Activated CD8-positive, alpha-beta T cell treated with anti-CD3 and anti-CD28 coated beads, Interleukin-2, amount 10 ng/mL, durations not matched to agents 7 days and 5 days (primary cell): ENCODE results near the gene WNT3A. TPM values are rescaled to one million over a fixed set of nuclear protein-coding genes. Genes with fewer than 3 reads are reported as not detected.

ENCODE experiments used
- ATAC-seq: fragments of 150-1000 bp; cut with Tn5 transposase; one replicate; pipeline ENCODE4 v1.10.0; 2021; ENCODE audit warnings: moderate library complexity
- CTCF ChIA-PET: fragments of 350-600 bp; sonication (Branson Sonifier 250); formaldehyde crosslinking; loops from one replicate; lab custom pipeline; 2021; ENCODE audit warnings: antibody characterized with exemption; lab: Charles Lee
- POLR2A ChIA-PET: fragments of 350-600 bp; sonication (Branson Sonifier 250); formaldehyde crosslinking; loops from one replicate; lab custom pipeline; 2021; ENCODE audit warnings: antibody characterized with exemption; lab: Charles Lee
- DNase-seq: peaks from one replicate; pipeline ENCODE4 v3.0.0-alpha.2; 2020
- H3K27ac Mint-ChIP-seq: one replicate; pipeline ENCODE4 v1.8.0; 2021; ENCODE audit warnings: mild to moderate bottlenecking, mixed read lengths
- H3K27me3 Mint-ChIP-seq: one replicate; pipeline ENCODE4 v1.8.0; 2021; ENCODE audit warnings: low read depth, mixed read lengths
- H3K36me3 Mint-ChIP-seq: one replicate; pipeline ENCODE4 v1.8.0; 2021; ENCODE audit warnings: low read depth, mixed read lengths
- H3K4me1 Mint-ChIP-seq: one replicate; pipeline ENCODE4 v1.8.0; 2021; ENCODE audit warnings: low read depth, mixed read lengths
- H3K4me3 Mint-ChIP-seq: one replicate; pipeline ENCODE4 v1.8.0; 2021; ENCODE audit warnings: mild to moderate bottlenecking, mixed read lengths
- H3K9me3 Mint-ChIP-seq: one replicate; pipeline ENCODE4 v1.8.0; 2022; ENCODE audit warnings: mixed read lengths; ENCODE audit not compliant: insufficient read depth
- total RNA-seq, 2 experiments: library from RNA; stranded (reverse); gene quantifications; one replicate each; pipeline ENCODE4 v1.2.3, GENCODE V29; 2021

Gene WNT3A
- total RNA-seq, 2 experiments from 2014 or later, result not detected

DNA sequence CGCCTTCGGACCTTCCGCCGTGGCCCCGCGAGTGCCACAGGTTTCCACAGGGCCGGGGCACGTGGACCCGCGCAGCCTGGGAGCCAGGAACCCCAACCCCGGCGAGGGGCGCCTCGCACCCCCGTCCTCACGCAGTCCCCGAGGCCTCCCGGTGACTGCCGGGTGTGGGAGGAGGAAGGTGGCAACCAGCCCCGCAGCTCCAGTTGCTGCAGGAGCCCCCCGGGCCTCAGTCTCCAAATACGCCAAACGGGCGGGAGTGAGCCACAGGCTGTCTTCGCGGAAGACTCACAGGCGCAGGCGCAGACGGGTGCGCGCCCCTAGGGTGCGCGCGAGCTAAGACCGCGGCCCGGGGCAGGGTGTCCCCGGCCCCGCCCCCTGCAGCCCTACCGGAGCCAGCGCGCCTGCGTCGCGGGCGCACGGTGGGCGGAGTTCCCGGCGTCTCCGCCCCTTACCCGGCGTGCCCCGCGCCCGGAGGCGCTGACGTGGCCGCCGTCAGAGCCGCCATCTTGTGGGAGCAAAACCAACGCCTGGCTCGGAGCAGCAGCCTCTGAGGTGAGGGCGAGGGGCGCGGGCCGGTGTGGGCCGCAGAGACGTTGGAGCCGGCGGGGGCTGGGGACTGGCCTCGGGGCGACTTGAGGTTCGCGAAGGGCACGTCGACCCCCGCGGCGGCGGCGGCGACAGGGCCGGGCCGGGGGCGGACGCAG lies 75.6 kb downstream of the WNT3A start, which contains the start of gene ARF1:
Gene ARF1, plus strand, starts transcription at position 495 of the 704 bp plus-strand sequence. CDS start 14,407 bp downstream, outside the sequence.
- DNase-seq (peak; percentile 92), ATAC-seq (peak; percentile 89)
- peaks cover 47% of the 10 kb centered on the region for H3K4me1 Mint-ChIP-seq
- ChIA-PET CTCF (interaction anchor here (1.1 to 1.4 kb wide), 3 partner anchors 8 to 83 kb away, joined by 3 to 5 read pairs (median 4); no protein-coding TSS in a partner anchor), POLR2A (interaction anchor here (0.6 to 3.3 kb wide), 17 partner anchors 9 to 323 kb away, joined by 3 to 25 read pairs (median 4); partner anchors contain the start of genes GUK1, IBA57 and MRPL55)
- H3K27ac Mint-ChIP-seq, result peak within 1 kb of the TSS; percentile 98
- H3K27me3 Mint-ChIP-seq, result no peaks in the 10 kb centered on the region
- peak within 1 kb of the TSS; percentile 94 for H3K4me3 Mint-ChIP-seq
- H3K9me3 Mint-ChIP-seq, result no peaks in the 10 kb centered on the region
- H3K36me3 Mint-ChIP-seq, result peaks cover 38% of the 10 kb centered on the region

DNA sequence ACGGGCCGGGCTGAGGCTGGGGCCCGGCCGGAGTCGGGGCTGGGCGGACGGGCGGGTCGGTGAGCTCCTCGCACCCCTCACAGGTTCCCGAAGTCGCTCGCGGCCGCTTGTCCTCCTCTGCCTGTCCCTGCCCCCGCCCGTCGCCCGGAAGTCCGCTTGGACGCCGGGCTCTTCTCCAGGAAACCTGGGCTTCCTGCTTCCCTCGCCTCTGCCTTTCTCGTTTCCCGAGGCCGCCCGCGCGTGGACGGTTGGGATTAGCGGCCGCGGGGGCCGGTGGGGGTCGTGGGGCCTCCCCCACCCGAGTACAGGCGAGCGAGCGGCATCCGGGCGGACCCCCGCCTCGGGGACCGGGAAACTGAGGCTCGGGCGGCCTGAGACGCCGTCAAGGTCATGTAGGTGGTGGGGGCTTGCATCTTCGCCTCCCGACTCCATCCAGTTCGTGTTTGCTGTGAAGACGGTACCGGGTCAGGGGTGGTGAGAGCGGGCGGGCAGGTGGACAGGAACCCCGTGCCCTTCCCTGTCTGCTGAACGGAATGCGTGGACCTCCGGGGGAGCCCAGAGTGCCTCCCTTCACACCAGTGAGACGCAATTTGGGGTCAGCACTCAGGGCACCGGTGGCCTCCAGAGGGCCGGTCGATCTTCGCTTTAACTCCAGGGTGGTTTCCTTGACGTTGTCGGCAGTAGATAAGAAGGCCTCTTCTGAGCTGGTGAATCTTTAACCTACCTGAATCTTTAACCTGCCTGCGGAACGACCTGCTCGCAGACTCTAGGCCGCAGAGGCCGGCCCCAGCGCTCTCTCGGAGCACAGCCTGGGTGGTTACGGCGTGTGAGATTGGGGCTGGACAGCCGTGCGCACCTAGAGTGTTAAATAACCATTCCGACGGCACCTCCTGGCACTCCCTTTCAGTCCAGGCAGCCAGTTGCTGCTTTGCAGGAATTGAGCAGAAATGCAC lies 76.4 kb downstream of the WNT3A start:
- ChIA-PET CTCF (interaction anchor here (1.1 to 1.4 kb wide), 3 partner anchors 7 to 84 kb away, joined by 4 to 5 read pairs (median 4); partner anchors contain the start of gene IBA57), POLR2A (interaction anchor here (0.6 to 3.3 kb wide), 14 partner anchors 8 to 309 kb away, joined by 3 to 25 read pairs (median 6); partner anchors contain the start of genes GUK1, IBA57 and MRPL55)
- Mint-ChIP-seq H3K36me3 (peaks cover 46% of the 10 kb centered on the region), H3K4me3 (peak overlapping the region; percentile 94), H3K9me3 (no peaks in the 10 kb centered on the region), H3K27me3 (no peaks in the 10 kb centered on the region), H3K4me1 (peaks cover 53% of the 10 kb centered on the region), H3K27ac (peak overlapping the region; percentile 98)
- ATAC-seq (peak; percentile 37), DNase-seq (peak; percentile 49)

DNA sequence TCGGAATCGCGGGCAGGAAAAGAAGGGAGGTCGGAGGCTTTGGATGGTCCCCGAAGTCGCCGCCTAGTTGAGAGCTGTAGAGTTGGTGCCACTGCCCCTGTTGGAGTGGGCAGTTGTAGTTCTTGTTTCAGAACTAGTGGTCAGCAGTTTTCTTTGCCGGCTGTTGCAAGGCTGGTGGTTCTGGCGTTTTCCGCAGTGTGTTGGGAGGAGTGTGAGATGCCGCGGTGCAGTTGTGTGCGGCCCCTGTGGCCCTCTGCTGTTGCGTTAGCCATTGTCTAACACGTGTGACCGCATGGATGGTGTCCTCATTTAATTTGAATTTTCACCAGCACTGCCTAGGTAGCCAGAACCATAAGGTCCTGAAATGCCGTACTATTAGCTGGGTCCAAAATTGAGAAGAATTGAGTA lies 77.1 kb downstream of the WNT3A start:
- ATAC-seq (no peak), DNase-seq (no peak)
- Mint-ChIP-seq H3K4me3 (peak overlapping the region; percentile 94), H3K27me3 (no peaks in the 10 kb centered on the region), H3K9me3 (no peaks in the 10 kb centered on the region), H3K36me3 (peaks cover 52% of the 10 kb centered on the region), H3K27ac (peak overlapping the region; percentile 98), H3K4me1 (peaks cover 58% of the 10 kb centered on the region)
- ChIA-PET POLR2A (interaction anchor here (0.6 to 3.3 kb wide), 4 partner anchors 13 to 81 kb away, joined by 3 to 25 read pairs (median 14); partner anchors contain the start of gene IBA57), CTCF (interaction anchor here (0.8 to 1.5 kb wide), 3 partner anchors 18 to 417 kb away, joined by 3 to 4 read pairs (median 4); partner anchors contain the start of gene IBA57)

DNA sequence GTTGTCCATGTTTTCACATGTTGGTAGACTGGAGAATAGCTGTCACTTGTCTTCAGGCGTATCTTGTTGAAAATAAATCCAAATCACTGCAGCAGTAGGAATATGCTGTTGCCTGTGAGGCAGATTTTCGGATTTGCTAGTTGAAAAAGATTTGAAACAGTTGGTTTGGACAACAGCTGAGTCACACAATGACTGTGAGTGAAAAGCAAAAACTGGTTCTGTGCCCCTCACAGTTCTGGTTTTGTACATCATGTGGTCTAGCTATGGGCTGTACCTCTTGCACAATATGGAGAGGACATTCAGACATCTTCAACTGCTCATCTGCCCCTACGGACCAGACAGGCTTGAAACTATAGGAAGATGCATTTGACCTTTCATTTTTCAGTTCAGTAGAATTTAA lies 77.5 kb downstream of the WNT3A start:
- Mint-ChIP-seq H3K36me3 (peaks cover 55% of the 10 kb centered on the region), H3K4me1 (peaks cover 58% of the 10 kb centered on the region), H3K27me3 (no peaks in the 10 kb centered on the region), H3K27ac (peak overlapping the region; percentile 98), H3K4me3 (peak overlapping the region; percentile 94), H3K9me3 (no peaks in the 10 kb centered on the region)
- DNase-seq, result no peak
- ATAC-seq, result no peak
- ChIA-PET POLR2A (interaction anchor here (1.2 to 3.3 kb wide), 3 partner anchors 17 to 81 kb away, joined by 4 to 25 read pairs (median 23); partner anchors contain the start of gene IBA57), CTCF (interaction anchor here (0.8 to 1.5 kb wide), 3 partner anchors 18 to 417 kb away, joined by 3 to 4 read pairs (median 4); partner anchors contain the start of gene IBA57)

DNA sequence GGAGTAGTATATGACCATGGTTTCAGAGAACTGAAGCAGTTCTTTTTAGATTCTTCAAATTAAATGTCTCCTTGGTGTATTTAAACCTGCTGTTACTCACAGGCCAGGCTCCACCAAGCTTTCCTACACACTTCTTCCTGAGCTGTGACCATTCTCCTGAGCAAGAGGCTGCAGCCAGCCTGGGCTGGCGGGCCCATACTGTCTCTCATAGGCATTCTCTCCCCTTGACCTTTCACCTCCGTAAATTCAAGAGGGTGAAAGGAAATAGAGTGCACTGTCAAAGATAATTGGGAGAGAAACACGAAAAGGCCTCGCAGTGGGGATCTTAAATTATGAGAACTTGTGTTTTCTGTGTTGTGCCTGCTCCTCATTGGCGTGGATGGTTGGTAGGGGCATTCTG lies 78.0 kb downstream of the WNT3A start:
- ChIA-PET CTCF (interaction anchor here (0.8 to 1.5 kb wide), 3 partner anchors 17 to 416 kb away, joined by 3 to 4 read pairs (median 4); partner anchors contain the start of gene IBA57), POLR2A (interaction anchor here (3.2 kb wide), 1 partner anchor 16 kb away, joined by 25 read pairs; no protein-coding TSS in a partner anchor)
- H3K4me1 Mint-ChIP-seq, result peaks cover 62% of the 10 kb centered on the region
- H3K27me3 Mint-ChIP-seq, result no peaks in the 10 kb centered on the region
- H3K36me3 Mint-ChIP-seq, result peaks cover 57% of the 10 kb centered on the region
- peak overlapping the region; percentile 94 for H3K4me3 Mint-ChIP-seq
- DNase-seq (no peak), ATAC-seq (no peak)
- H3K9me3 Mint-ChIP-seq, result no peaks in the 10 kb centered on the region
- peak overlapping the region; percentile 98 for H3K27ac Mint-ChIP-seq

DNA sequence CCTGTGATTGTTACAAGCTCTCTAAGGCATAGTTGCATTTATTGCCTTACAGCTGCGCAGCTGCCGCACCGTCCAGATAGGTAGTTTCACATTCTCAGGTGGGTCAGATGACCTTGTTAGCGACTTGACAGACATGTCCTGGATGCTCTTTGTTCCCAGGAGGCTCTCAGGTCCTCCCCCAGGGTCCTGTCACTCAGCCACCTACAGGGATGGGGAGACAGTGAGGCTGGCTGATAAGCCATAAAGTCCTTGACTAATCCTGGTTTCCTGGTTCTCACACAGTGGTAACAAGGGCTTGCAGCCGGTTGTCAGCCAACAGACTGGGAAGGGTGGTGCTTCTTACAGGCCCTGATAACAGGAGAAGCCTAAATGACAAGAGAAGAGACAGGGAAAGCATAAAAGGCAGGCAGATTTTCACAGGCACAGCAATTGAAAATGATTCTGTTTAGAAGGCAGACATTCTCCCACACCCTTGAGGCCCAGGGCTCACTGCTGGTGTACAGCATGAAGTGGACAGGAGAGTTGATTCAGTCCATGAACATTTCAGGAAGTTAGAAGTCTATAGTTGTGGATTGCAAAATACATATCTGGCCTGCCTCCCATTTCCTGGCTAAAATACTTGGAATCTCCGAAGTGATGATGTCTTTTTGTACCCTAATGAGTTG lies 78.6 kb downstream of the WNT3A start:
- ChIA-PET POLR2A (no interaction called here), CTCF (interaction anchor here (1.5 kb wide), 1 partner anchor 16 kb away, joined by 4 read pairs; no protein-coding TSS in a partner anchor)
- no peaks in the 10 kb centered on the region for H3K9me3 Mint-ChIP-seq
- H3K27ac Mint-ChIP-seq, result peak overlapping the region; percentile 34
- peak overlapping the region; percentile 94 for H3K4me3 Mint-ChIP-seq
- DNase-seq, result no peak
- ATAC-seq, result no peak
- no peaks in the 10 kb centered on the region for H3K27me3 Mint-ChIP-seq
- H3K4me1 Mint-ChIP-seq, result peaks cover 68% of the 10 kb centered on the region
- H3K36me3 Mint-ChIP-seq, result peaks cover 64% of the 10 kb centered on the region

DNA sequence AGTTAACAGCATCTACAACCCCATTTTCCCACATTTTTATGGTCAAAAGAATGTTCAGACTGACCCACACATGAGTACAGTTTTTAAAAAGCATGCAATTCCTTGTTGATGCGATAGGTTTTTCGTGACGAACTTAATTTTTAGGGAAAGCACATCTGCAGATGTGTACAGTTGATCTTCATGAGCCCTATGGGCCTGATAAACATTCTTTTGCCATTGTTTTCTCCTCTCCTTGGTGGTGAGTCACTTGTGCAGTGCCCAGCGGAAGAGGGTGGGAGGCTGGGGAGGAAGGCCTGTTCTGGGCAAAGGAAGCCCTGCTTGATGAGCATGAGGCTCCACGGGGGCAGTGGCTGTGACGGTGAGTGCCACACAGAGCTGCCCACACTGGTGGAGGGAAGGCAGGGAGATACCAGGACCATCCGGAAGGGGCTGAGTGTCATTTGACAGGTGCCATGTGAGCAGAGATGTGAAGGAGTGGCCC lies 81.0 kb downstream of the WNT3A start:
- H3K27me3 Mint-ChIP-seq, result no peaks in the 10 kb centered on the region
- peak overlapping the region; percentile 33 for H3K4me3 Mint-ChIP-seq
- peak overlapping the region; percentile 79 for H3K27ac Mint-ChIP-seq
- peaks cover 84% of the 10 kb centered on the region for H3K4me1 Mint-ChIP-seq
- peaks cover 88% of the 10 kb centered on the region for H3K36me3 Mint-ChIP-seq
- ATAC-seq, result no peak
- ChIA-PET CTCF (no interaction called here), POLR2A (no interaction called here)
- peaks cover 8% of the 10 kb centered on the region for H3K9me3 Mint-ChIP-seq
- DNase-seq, result no peak

DNA sequence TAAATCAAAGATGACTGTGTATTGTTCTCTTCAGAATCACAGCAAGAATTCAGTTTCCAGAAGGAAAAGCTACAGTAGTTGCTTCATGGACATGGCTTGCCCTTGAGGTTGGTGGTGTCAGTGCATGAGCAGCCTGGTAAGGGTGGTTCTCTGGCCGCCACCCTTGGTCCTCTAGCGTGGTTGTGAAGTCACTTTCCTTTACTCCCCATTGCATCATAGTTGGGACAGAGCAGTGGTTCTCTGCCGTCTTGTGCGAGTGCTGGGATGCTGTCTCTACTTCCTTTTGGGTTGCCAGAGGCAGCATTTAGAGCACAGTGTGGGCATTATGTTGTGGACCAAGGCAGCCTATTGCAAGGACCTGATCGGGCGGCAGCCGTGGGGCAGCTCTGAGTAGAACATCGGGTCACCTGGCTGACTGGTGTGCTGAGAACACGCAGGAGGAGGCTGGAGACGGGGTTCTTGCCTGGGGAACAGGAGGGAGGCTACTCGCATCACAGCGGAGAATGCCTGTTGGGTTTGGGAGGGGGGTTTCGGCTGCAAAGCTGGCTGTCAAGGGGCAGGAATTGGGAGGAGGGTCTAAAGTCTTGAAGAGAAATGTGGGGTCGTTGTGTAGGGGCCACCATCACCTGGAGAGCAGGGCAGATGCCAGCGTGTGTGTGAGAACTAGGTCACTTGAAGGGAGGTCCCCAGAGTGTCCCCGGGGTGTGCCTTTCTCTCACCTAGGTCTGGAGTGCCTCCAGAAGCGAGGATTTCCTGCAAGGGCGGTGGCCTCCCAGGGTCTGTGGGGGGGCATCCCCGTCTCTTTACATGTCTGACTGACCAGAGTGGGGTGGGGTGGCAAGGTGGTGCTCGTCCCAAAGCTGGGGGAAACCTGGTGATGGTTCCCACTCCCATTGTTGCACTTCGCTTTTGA lies 82.0 kb downstream of the WNT3A start:
- ChIA-PET POLR2A (interaction anchor here (0.5 kb wide), 1 partner anchor 354 kb away, joined by 3 read pairs; no protein-coding TSS in a partner anchor), CTCF (no interaction called here)
- Mint-ChIP-seq H3K9me3 (peaks cover 9% of the 10 kb centered on the region), H3K27ac (peak overlapping the region; percentile 61), H3K4me1 (peaks cover 82% of the 10 kb centered on the region), H3K4me3 (peak overlapping the region; percentile 22), H3K27me3 (no peaks in the 10 kb centered on the region), H3K36me3 (peaks cover 89% of the 10 kb centered on the region)
- ATAC-seq, result no peak
- no peak for DNase-seq

DNA sequence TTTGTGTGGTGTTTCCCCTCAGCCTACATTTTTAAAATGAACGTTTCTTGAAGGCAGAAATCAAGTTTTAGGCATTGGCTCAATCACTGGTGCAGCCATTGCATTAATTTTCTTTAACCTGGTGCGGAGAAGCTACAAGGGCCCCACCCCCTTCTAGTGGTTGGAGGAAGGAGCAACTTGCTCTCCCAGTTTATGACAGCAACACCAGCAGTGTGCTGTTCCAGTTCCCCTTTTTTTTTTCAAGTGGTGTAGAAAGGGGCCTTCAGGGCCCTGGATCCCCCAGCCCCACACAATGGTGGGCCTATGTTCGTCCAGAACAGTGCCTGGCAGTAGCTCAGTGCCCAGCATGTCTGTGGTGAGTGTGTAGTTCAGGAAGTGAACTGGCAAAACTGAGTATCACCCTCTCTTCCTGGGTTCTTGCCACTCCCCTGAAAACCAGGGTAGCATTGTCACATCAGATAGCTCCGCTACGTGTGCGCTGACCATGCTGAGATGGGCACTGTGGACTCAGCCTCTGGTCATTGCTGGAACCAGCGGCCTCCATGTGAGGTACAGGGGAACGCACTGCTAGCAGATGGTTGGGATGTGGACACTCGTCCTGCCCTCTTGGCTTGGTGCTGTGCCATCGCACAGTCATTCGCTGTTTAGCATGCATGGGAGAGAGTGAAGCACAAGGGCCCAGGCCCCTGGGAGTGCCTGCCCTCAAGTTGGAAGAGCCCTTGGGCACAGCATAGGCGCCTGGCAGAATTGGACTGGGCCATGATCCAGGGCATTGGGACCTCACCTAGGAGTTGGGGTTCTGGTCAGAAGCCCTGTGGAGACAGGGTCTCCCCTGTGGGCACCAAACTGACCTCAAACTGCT lies 83.0 kb downstream of the WNT3A start:
- Mint-ChIP-seq H3K9me3 (peaks cover 17% of the 10 kb centered on the region), H3K36me3 (peaks cover 89% of the 10 kb centered on the region), H3K27me3 (no peaks in the 10 kb centered on the region), H3K4me1 (peaks cover 74% of the 10 kb centered on the region), H3K27ac (peak overlapping the region; percentile 61), H3K4me3 (no peak overlapping the region)
- ATAC-seq, result no peak
- CTCF ChIA-PET, result interaction anchor here (1.5 kb wide), 1 partner anchor 8 kb away, joined by 5 read pairs; the partner anchor contains the start of gene ARF1
- no peak for DNase-seq
- POLR2A ChIA-PET, result no interaction called here
